ENCODE data around the gene HBD.
"Not testable (repeated sequence)": the region's sequence is repeated elsewhere in the genome, so short reads cannot be mapped to it uniquely, and the experiment has no call there.

The HBD gene

GRCh38 chr11:5252192-5252918 lies 18.1 kb upstream of the HBD start:
- DNase-seq = no peak

- no peak for DNase-seq
Measured at GRCh38 chr11:5251746-5252145, 17.5 kb upstream of the HBD start.

- no peak for DNase-seq
Measured at GRCh38 chr11:5250543-5251204, 16.4 kb upstream of the HBD start.

- DNase-seq = not testable (repeated sequence)
Measured at GRCh38 chr11:5249807-5250396, 15.6 kb upstream of the HBD start, which contains the start of gene HBG1. Gene HBG1 (minus strand): TSS chr11:5249857. CDS start chr11:5249804, 53 bp downstream.

GRCh38 chr11:5248498-5248897 lies 14.2 kb upstream of the HBD start:
- DNase-seq = not testable (repeated sequence)

GRCh38 chr11:5247472-5248192 lies 13.3 kb upstream of the HBD start:
- no peak for DNase-seq

GRCh38 chr11:5246772-5247471 lies 12.6 kb upstream of the HBD start:
- DNase-seq = no peak

GRCh38 chr11:5245155-5245554 lies 10.9 kb upstream of the HBD start:
- no peak for DNase-seq

GRCh38 chr11:5243816-5244180 lies 9.5 kb upstream of the HBD start:
- no peak for DNase-seq

GRCh38 chr11:5242933-5243815 lies 8.9 kb upstream of the HBD start:
- no peak for DNase-seq

- DNase-seq = no peak
Measured at GRCh38 chr11:5242208-5242607, 7.9 kb upstream of the HBD start.

GRCh38 chr11:5241458-5241857 lies 7.2 kb upstream of the HBD start:
- no peak for DNase-seq

- no peak for DNase-seq
Measured at GRCh38 chr11:5240458-5240857, 6.2 kb upstream of the HBD start.

- DNase-seq = no peak
Measured at GRCh38 chr11:5240056-5240455, 5.8 kb upstream of the HBD start.

- DNase-seq = no peak
Measured at GRCh38 chr11:5239046-5239445, 4.8 kb upstream of the HBD start.

- no peak for DNase-seq
Measured at GRCh38 chr11:5238486-5238885, 4.2 kb upstream of the HBD start.

GRCh38 chr11:5237420-5237819 lies 3.1 kb upstream of the HBD start:
- no peak for DNase-seq

- no peak for DNase-seq
Measured at GRCh38 chr11:5235364-5236095, 1.2 kb upstream of the HBD start.

- DNase-seq = no peak
Measured at GRCh38 chr11:5233307-5233706, 976 bp downstream of the HBD start.

GRCh38 chr11:5232821-5233220 lies 1.5 kb downstream of the HBD start:
- DNase-seq = no peak

GRCh38 chr11:5232176-5232575 lies 2.1 kb downstream of the HBD start:
- no peak for DNase-seq
